GM21619 (cell line): ENCODE data around the gene GK.
"Not testable (repeated sequence)": the region's sequence is repeated elsewhere in the genome, so short reads cannot be mapped to it uniquely, and the experiment has no call there.

Experiments
- ATAC-seq: cut with Tn5 transposase; IDR thresholded peaks from one replicate; pipeline ENCODE4 v1.9.1; 2021; ENCODE audit not compliant: unreplicated experiment

GK gene

GRCh38 chrX:30652527-30653414 is 452 bp upstream of the GK start:
- ATAC-seq, result peak; percentile 86

GRCh38 chrX:30654386-30654785 is 1.2 kb downstream of the GK start:
- ATAC-seq, result not testable (repeated sequence)

DNA sequence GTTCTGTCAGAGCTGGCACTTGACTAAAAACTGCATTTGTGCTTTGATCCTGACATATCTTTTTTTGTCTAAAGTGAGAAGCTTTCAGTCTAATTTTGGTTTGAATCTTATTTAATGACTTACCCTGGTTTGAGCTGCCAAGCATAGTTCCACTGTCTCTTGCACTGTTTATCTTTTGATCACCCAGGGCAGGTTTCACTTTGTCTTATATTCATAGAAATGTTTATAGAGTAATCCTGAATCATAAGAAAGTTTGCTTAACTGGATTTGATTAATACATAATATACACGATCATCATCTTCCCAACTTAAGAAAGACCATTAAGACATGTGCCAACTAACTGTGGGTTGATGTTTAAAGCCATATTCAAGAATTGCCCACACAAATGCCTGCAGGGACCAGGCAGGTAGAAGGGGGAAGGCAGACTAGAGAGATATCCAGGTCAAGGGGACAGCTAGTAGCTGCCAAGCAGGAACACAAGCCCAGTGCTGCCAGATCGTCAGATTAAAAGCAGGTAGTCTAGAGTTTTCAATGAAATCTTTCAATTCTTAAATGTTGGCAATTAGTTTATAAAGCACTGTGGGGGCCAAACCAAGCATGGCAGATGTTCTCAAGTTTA is 1.9 kb downstream of the GK start:
- no peak for ATAC-seq

- ATAC-seq, result no peak
Observed at GRCh38 chrX:30655991-30656390, 2.8 kb downstream of the GK start.

DNA sequence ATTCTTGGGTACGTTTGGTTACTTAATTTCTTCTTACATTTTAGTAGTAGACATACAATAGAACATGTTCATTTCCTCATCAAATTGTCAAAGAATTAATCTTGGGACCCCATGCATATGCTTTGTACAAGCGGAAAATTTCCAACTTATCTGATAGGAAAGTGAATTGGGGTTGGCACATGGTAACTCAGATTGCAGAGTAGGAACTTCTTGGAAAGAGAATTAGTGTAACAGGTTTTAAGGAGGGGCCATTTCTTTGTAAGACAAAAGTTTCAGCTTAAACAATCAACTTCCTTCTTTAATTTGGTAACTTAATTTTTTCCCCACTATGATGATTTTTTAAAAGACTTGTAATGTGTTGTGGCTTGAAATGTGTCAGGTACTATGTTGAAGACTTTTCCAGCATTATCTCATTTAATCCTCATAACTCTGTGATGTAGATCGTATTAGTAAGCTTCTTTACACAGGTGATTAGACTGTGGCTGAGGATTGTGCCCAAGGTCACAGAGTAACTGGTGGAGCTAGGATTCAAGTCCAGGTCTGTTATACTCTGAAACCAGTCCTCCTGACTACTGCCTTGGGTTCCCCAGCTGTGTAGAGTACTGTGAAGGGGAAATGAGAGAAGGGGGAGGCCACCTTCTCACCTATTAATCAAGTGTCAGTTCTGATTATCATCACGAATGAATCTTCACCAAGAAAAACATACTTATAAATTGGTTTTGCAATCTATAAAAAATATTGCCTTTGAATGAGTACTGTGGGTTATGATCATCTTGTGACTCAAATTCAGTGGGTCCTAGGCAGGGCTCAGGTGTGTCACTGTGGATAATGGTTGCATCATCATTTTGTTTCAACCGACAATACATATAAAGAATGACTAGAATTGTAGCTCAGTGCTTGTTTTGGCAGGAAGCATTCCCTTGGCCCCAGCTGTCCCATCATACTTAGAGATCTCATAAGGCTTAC is 4.3 kb downstream of the GK start:
- ATAC-seq, result no peak

- no peak for ATAC-seq
Observed at GRCh38 chrX:30659421-30659820, 6.2 kb downstream of the GK start.

GRCh38 chrX:30661228-30661627 is 8.0 kb downstream of the GK start:
- no peak for ATAC-seq

DNA sequence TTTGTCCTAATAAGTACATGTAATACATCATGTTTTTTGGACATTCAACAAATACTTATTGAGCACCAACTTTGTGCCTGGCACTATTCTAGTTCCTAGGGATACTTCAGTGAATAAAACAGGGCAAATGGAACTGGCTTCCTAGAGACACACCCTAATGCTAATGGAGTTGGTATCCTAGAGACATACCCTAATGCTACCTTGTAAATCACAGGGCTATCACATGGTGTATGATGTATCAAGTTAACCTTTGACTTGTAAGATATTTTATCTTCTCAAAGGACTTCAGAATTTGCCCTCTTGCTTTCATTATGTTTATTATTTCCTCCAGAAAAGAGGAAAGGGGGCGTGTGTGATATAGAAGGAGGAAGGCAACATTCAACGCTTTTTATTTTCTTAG is 10.1 kb downstream of the GK start:
- no peak for ATAC-seq

DNA sequence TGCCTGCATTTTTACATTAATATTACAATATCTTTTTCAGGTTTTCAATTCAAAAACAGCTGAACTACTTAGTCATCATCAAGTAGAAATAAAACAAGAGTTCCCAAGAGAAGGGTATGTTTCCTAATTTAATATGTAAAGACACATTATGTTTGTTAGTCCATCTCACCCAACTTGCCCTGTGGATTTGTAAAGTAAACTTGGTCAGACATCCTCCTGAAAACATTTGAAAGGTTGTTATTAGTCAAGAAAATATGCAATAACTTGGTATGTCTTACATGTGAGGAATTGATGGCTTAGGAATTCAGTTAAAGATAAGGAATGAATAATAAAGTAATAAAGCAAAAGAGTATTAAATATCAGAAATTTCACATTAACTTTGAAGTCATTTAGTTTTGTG is 12.2 kb downstream of the GK start:
- ATAC-seq, result no peak

DNA sequence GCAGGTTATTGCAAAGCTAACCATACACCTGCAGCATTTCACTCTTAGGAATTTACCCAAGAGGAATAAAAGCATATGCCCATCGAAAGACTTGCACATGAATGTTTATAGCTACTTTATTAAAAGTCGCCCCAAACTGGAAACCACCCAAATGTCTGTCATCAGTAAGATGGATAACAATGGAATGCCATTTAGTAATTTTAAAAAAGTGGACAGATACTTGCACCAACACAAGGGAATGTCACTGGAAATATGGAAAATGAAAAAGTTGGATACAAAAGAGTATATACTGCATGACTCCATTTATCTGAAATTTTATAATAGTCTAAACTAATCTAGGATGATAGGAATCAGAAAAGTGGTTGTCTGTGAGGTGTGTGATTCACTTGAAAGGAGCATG is 12.9 kb downstream of the GK start:
- ATAC-seq, result no peak

DNA sequence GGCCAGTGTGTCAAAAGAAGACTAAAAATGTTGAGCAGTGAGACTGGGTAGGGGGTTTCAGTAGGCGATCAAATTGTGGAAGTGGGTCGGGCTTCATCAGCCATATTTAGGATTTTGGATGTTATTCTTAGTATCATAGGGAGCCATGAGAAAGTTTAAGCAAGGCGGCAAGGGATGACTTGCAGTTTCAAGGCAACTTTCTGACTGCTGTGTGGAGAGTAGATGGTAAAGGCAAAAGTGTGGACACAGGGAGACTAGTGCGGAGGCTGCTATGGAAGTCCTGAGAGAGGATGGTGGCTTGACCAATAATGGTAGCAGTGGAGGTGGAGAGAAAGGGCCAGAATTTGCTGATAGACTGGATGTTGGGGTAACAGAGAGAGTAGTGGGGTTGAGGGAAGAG is 15.4 kb downstream of the GK start:
- no peak for ATAC-seq

- ATAC-seq, result not testable (repeated sequence)
Observed at GRCh38 chrX:30671189-30671588, 18.0 kb downstream of the GK start.

- no peak for ATAC-seq
Observed at GRCh38 chrX:30673127-30673796, 20.0 kb downstream of the GK start.

- ATAC-seq, result no peak
Observed at GRCh38 chrX:30673884-30674598, 20.8 kb downstream of the GK start.

DNA sequence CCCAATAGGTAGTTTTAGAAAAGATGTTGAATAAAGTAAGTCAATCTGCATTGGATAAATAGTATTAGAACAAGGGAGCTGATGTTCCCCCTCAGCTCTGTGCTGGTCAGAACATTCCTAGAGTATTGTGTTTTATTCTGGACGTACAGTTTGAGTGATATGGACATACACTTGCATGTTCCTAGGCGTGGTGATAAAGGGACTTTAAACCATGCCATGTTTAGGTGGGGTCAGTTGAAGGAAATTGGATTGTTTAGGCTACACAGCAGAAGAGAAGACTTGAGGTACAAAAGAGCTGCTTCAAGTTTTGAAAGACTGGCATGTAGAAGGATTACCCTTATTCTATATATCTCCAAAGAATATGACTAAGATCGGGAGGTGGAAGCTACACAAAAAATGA is 21.6 kb downstream of the GK start:
- no peak for ATAC-seq

DNA sequence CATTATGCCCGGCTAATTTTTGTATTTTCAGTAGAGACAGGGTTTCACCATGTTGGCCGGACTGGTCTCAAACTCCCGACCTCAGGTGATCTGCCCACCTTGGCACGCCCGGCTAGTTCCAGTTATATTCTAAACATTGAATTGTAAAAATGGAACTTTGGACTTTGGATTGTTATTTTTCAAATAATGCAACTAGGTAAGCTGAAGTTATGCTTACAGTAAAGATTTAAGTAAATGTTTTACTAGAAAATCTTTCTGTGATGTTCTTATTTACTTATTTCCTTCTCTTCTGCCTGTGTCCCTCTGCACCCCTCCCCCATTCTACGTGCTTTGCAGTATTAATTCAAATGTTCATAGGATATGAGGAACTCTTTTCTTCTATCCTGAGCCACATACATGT is 26.1 kb downstream of the GK start:
- no peak for ATAC-seq

DNA sequence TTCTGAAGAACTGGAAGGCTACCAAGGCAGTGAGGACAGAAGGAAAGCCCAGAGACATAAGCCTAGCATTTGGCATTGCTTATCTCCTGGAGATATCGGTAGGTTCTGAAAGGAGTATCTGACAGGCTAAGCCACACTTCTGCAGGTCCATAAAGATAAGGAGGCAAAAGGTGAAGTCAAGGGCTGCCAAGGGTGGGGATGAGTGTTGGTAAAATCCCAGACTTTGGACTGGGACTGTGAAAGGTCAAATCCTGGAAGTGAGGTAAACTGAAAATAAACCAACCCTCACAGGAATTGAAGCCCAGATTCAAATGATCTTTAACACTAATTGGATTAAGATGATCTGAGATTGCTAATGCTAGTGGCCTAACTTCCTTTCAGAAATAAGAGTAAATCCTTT is 27.4 kb downstream of the GK start:
- no peak for ATAC-seq

DNA sequence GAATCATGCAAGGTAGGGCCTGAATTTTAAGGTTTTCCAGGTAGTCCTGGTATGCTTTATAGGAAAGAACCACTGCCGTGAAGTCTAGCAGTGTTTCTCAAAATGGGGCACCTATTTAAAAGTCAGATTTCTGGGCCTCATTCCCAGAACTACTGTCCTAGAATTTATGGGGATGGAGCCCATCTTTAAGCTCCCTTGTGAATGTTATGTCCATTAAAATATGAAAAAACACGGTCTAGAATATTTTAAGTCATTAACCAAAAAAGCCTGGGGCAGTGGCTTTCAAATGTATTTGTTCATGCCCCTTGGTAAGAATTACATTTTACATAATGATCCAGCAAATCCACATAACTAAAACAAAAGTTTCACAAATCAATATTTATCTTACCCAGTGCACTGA is 35.4 kb downstream of the GK start:
- no peak for ATAC-seq

- ATAC-seq, result no peak
Observed at GRCh38 chrX:30689116-30689515, 35.9 kb downstream of the GK start.

DNA sequence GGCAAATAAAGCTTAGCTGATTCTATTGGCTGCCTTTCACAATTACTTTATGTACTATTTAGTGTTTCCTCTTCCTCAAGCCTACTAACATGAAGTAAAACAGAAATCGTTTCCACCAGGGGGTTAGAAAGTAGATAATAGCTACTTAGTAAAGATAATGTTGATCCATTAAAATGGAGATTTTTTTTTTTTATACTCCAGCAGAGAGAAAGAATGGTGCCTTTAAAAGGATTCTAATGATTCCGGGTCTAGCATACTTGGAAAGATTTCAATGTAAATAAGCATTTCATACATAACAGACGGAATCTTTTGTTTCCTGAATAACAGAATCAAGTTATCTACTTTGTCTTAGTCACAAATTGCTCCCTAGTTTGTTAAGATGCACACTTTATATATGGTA is 37.1 kb downstream of the GK start:
- no peak for ATAC-seq
